Thyroid gland (tissue), 4 donors: ENCODE measurements around the gene P2RX7. TPM values are rescaled to one million over a fixed set of nuclear protein-coding genes. Genes with fewer than 3 reads are reported as not detected.

ENCODE experiments used
- DNase-seq, 2 donors: peaks; one replicate each; pipeline ENCODE4 v3.0.0-alpha.2; 2019
- H3K27ac ChIP-seq, 3 donors: fragments of 200-600 bp; sonication (generic); 1 replicate in 2 of 3; 2 replicates in 1 of 3; pipeline ENCODE4 v1.5.1; 2016 to 2019; ENCODE audit warnings: mild to moderate bottlenecking in 1 of 3, moderate library complexity in 1 of 3
- H3K27me3 ChIP-seq: fragments of 200-600 bp; sonication (generic); one replicate; pipeline ENCODE4 v1.5.1; 2019
- H3K36me3 ChIP-seq, 2 donors: fragments of 200-600 bp; sonication (generic); one replicate each; pipeline ENCODE4 v1.5.1; 2016 to 2019
- H3K4me1 ChIP-seq, 2 donors: fragments of 200-600 bp; sonication (generic); one replicate each; pipeline ENCODE4 v1.5.1; 2017 to 2019
- H3K4me3 ChIP-seq, 3 donors: fragments of 200-600 bp; sonication (generic); replicated peaks in 1 of 3; 1 replicate in 2 of 3; 2 replicates in 1 of 3; pipeline ENCODE4 v1.5.1; 2016; ENCODE audit warnings: mild to moderate bottlenecking in 1 of 3
- H3K9me3 ChIP-seq: fragments of 200-600 bp; sonication (generic); one replicate; pipeline ENCODE4 v1.5.1; 2017
- CTCF ChIP-seq, 6 experiments: fragments of 200-600 bp in 3 of 6; fragments of 450-650 bp in 3 of 6; sonication (generic) in 3 of 6; IDR thresholded peaks; one replicate each; pipeline ENCODE4 v1.5.1; 2016 to 2019; ENCODE audit warnings: antibody characterized with exemption in 6 of 6, mild to moderate bottlenecking in 2 of 6, inconsistent platforms in 1 of 6, moderate library complexity in 1 of 6
- POLR2A ChIP-seq, 2 donors: fragments of 450-650 bp; IDR thresholded peaks; one replicate each; pipeline ENCODE4 v1.6.1; 2017; ENCODE audit warnings: antibody characterized with exemption in 2 of 2, mild to moderate bottlenecking in 2 of 2, moderate library complexity in 1 of 2
- WGBS, 2 donors: methylation state at CpG; one replicate each; pipeline ENCODE4 v1.1.5; 2017; 5-methylcytosine and 5-hydroxymethylcytosine counted together
- intact Hi-C: fragments of 100-400 bp; cut with DNase I; formaldehyde crosslinking; loops from one replicate; pipeline ENCODE4 v1.15.1; 2023
- total RNA-seq, 4 donors: library from RNA; depleted of rRNA; stranded (reverse); fragments of >200 nt; gene quantifications; one replicate each; pipeline ENCODE4 v1.2.3, GENCODE V29; 2016

P2RX7 gene
- total RNA-seq, 4 donors from 2014 or later = 0.44 to 1.5 (median 0.73) TPM

GRCh38 chr12:121170611-121171260, 38.1 kb downstream of the P2RX7 start:
- no peak for TF ChIP-seq POLR2A (IDR thresholded peaks at IDR 0.05)
- no peak for TF ChIP-seq CTCF (IDR thresholded peaks at IDR 0.05)

GRCh38 chr12:121172145-121172544, 39.5 kb downstream of the P2RX7 start:
- no peaks in the 10 kb centered on the region for H3K9me3 ChIP-seq
- intact Hi-C loops = no loop called here
- no peak overlapping the region for H3K4me3 ChIP-seq
- H3K36me3 ChIP-seq = no peaks in the 10 kb centered on the region
- no peaks in the 10 kb centered on the region for H3K27me3 ChIP-seq
- H3K4me1 ChIP-seq = no peaks in the 10 kb centered on the region
- DNase-seq = no peak
- no peak for TF ChIP-seq CTCF (IDR thresholded peaks at IDR 0.05)
- no peak for TF ChIP-seq POLR2A (IDR thresholded peaks at IDR 0.05)
- H3K27ac ChIP-seq = no peak overlapping the region
- WGBS, 2 donors = 96 to 98% methylated on average over 6 of the region's 6 CpGs

More at GRCh38 chr12:121170611-121171260, 38.1 kb downstream of the P2RX7 start:
- WGBS, 2 donors = 87 to 89% methylated on average over 14 of the region's 14 CpGs
- Histone ChIP-seq H3K4me3 (no peak overlapping the region), H3K4me1 (no peaks in the 10 kb centered on the region), H3K9me3 (no peaks in the 10 kb centered on the region), H3K36me3 (no peaks in the 10 kb centered on the region), H3K27me3 (no peaks in the 10 kb centered on the region), H3K27ac (no peak overlapping the region)
- no peak for DNase-seq
- intact Hi-C loops = no loop called here

- WGBS, 2 donors = 80 to 85% methylated on average over 16 of the region's 16 CpGs
- H3K9me3 ChIP-seq = no peaks in the 10 kb centered on the region
- no peaks in the 10 kb centered on the region for H3K4me1 ChIP-seq
- H3K27me3 ChIP-seq = no peaks in the 10 kb centered on the region
- intact Hi-C loops = no loop called here
- TF ChIP-seq POLR2A (IDR thresholded peaks at IDR 0.05) = no peak
- no peak for TF ChIP-seq CTCF (IDR thresholded peaks at IDR 0.05)
- no peak overlapping the region for H3K4me3 ChIP-seq
- no peaks in the 10 kb centered on the region for H3K36me3 ChIP-seq
- H3K27ac ChIP-seq = no peak overlapping the region
- no peak for DNase-seq
Measured at GRCh38 chr12:121175383-121176119, 42.9 kb downstream of the P2RX7 start.

GRCh38 chr12:121176826-121177529, 44.3 kb downstream of the P2RX7 start:
- Histone ChIP-seq H3K9me3 (no peaks in the 10 kb centered on the region), H3K4me1 (no peaks in the 10 kb centered on the region), H3K27me3 (no peaks in the 10 kb centered on the region), H3K27ac (no peak overlapping the region), H3K36me3 (no peaks in the 10 kb centered on the region), H3K4me3 (no peak overlapping the region)
- DNase-seq = no peak
- 92% methylated on average over 19 of the region's 19 CpGs for WGBS, 2 donors
- TF ChIP-seq POLR2A (IDR thresholded peaks at IDR 0.05) (no peak), CTCF (IDR thresholded peaks at IDR 0.05) (no peak)
- intact Hi-C loops = no loop called here

- 85 to 90% methylated on average over 3 of the region's 3 CpGs for WGBS, 2 donors
- H3K36me3 ChIP-seq = no peaks in the 10 kb centered on the region
- no peaks in the 10 kb centered on the region for H3K27me3 ChIP-seq
- H3K4me1 ChIP-seq = no peaks in the 10 kb centered on the region
- no peak for TF ChIP-seq CTCF (IDR thresholded peaks at IDR 0.05)
- TF ChIP-seq POLR2A (IDR thresholded peaks at IDR 0.05) = no peak
- H3K9me3 ChIP-seq = no peaks in the 10 kb centered on the region
- DNase-seq = no peak
- intact Hi-C loops = no loop called here
- H3K4me3 ChIP-seq = no peak overlapping the region
- H3K27ac ChIP-seq = no peak overlapping the region
Measured at GRCh38 chr12:121181181-121181580, 48.5 kb downstream of the P2RX7 start.
